IMR-90 (cell line): ENCODE measurements around the gene CTNND2.

ENCODE experiments used
- RCOR1 ChIP-seq: IDR thresholded peaks from 2 replicates; pipeline ENCODE4 v1.6.1; 2012; ENCODE audit warnings: mild to moderate bottlenecking, low read length, improper control_type of control experiment; ENCODE audit not compliant: insufficient replicate concordance
- TF ChIP-seq, protein P1 (sequence below): conservative IDR thresholded peaks from 2 replicates; pipeline ENCODE4 v1.5.1; 2012; ENCODE audit warnings: mild to moderate bottlenecking, low read depth, low read length, improper control_type of control experiment

DNA sequence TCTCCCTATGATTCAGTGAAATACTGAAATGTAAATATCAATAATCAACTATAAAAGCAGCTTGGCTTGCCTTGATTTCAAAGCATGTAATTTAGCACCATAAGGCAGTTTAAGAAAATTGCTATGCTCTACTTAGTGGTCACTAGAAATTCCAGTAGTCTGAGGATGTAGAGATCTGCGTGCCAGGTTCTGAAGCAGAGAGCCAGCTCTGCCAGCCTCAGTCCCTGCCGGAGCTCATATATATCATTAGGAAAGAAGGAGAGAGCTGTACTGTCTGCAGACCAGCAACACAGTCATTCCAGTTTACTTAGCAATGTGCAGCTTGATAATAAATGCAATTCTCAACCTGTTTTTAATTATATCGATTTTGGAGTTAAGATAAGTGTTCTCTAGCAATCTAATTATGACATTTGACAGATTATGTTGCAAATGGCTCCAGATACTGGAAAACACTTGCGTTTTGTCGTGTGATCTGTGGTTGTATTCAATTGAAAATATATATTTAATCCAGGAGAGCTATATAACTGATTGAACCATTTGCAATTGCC, 540.5 kb downstream of the CTNND2 start:
- no peak for TF ChIP-seq RCOR1
- TF ChIP-seq, protein P1, sequence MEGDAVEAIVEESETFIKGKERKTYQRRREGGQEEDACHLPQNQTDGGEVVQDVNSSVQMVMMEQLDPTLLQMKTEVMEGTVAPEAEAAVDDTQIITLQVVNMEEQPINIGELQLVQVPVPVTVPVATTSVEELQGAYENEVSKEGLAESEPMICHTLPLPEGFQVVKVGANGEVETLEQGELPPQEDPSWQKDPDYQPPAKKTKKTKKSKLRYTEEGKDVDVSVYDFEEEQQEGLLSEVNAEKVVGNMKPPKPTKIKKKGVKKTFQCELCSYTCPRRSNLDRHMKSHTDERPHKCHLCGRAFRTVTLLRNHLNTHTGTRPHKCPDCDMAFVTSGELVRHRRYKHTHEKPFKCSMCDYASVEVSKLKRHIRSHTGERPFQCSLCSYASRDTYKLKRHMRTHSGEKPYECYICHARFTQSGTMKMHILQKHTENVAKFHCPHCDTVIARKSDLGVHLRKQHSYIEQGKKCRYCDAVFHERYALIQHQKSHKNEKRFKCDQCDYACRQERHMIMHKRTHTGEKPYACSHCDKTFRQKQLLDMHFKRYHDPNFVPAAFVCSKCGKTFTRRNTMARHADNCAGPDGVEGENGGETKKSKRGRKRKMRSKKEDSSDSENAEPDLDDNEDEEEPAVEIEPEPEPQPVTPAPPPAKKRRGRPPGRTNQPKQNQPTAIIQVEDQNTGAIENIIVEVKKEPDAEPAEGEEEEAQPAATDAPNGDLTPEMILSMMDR, result no peak
